HG02610 (cell line): ENCODE results near the gene ZNF710.

Experiments
- ATAC-seq: cut with Tn5 transposase; IDR thresholded peaks from one replicate; pipeline ENCODE4 v1.9.1; 2021; ENCODE audit warnings: mild to moderate bottlenecking, moderate library complexity; ENCODE audit not compliant: unreplicated experiment

Gene ZNF710

GRCh38 chr15:90016721-90017120, 15.6 kb downstream of the ZNF710 start:
- no peak for ATAC-seq

GRCh38 chr15:90018216-90018831, 17.2 kb downstream of the ZNF710 start:
- ATAC-seq, result no peak

- ATAC-seq, result no peak
Measured at GRCh38 chr15:90019611-90020010, 18.5 kb downstream of the ZNF710 start.

GRCh38 chr15:90020021-90020735, 19.1 kb downstream of the ZNF710 start:
- no peak for ATAC-seq

GRCh38 chr15:90020936-90021507, 19.9 kb downstream of the ZNF710 start:
- ATAC-seq, result no peak

- no peak for ATAC-seq
Measured at GRCh38 chr15:90022345-90022744, 21.2 kb downstream of the ZNF710 start.

- no peak for ATAC-seq
Measured at GRCh38 chr15:90022905-90023700, 22.0 kb downstream of the ZNF710 start.

- no peak for ATAC-seq
Measured at GRCh38 chr15:90024406-90024805, 23.3 kb downstream of the ZNF710 start.

- ATAC-seq, result no peak
Measured at GRCh38 chr15:90025489-90026033, 24.4 kb downstream of the ZNF710 start.

- ATAC-seq, result no peak
Measured at GRCh38 chr15:90028376-90028944, 27.3 kb downstream of the ZNF710 start.

GRCh38 chr15:90029024-90029423, 27.9 kb downstream of the ZNF710 start:
- ATAC-seq, result no peak

GRCh38 chr15:90030376-90030775, 29.3 kb downstream of the ZNF710 start:
- no peak for ATAC-seq

- ATAC-seq, result peak; percentile 82
Measured at GRCh38 chr15:90031231-90031791, 30.2 kb downstream of the ZNF710 start.

- ATAC-seq, result no peak
Measured at GRCh38 chr15:90033006-90033405, 31.9 kb downstream of the ZNF710 start.

GRCh38 chr15:90033448-90033847, 32.3 kb downstream of the ZNF710 start:
- no peak for ATAC-seq

- no peak for ATAC-seq
Measured at GRCh38 chr15:90035095-90035839, 34.1 kb downstream of the ZNF710 start.

GRCh38 chr15:90035840-90036230, 34.7 kb downstream of the ZNF710 start:
- ATAC-seq, result no peak

GRCh38 chr15:90036343-90036742, 35.2 kb downstream of the ZNF710 start:
- no peak for ATAC-seq

- no peak for ATAC-seq
Measured at GRCh38 chr15:90036806-90037510, 35.8 kb downstream of the ZNF710 start.
